Measurements from ENCODE around the gene STEEP1.

The STEEP1 gene

DNA sequence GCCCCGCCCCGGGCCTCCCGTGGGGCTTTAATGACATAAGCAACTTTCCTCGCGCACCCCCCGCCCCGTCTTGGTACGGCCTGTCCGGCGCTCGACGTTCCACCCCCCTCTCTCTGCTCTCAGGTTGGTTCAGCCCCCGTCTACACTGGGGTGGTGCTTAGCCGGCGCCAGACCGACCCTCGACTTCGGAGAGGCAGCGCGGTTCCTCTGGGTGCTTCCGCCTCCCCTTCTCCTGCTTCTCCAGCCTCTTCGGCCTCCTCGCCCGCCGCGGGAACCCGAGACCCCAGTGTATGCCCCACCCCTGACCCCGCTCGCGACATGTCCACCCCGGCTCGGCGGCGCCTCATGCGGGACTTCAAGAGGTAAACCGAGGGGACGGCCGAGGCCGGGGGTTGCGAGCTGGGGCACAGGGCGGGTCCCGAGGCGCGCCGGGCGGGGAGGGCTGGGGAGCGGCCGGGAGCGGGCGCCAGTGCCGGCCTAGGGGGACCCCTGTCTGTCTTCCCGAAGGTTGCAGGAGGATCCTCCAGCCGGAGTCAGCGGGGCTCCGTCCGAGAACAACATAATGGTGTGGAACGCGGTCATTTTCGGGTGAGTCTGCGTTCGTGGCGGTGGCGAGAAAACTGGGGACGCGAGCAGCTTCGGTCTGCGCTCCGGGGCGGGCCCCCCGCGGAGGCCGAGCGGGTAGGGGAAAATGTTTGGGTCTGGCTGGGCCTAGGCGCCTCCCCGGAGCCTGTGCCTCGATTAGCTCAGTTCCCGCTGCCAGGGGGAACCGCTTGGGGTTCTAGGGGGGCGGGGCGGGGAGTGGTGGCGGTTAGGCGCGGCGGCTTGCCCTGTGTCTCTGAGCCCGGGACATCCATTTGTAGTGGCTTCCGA, 9.4 kb upstream of the STEEP1 start, which contains the start of gene UBE2A:
Gene UBE2A (plus strand): TSS at position 170 of the 873 bp plus-strand sequence. CDS start 149 bp downstream, at position 319.
- Histone ChIP-seq H3K9ac (ENCODE audit: low read depth, low read length) (peak within 1 kb of the TSS; percentile 60), H3K4me3 (ENCODE audit: low read depth, low read length) (peak within 1 kb of the TSS; percentile 61), H3K4me1 (ENCODE audit: control insufficient read depth, insufficient read depth, low read length) (no peaks in the 10 kb centered on the region), H3K9me3 (ENCODE audit: control insufficient read depth, insufficient read depth, low read length) (no peaks in the 10 kb centered on the region), H3K36me3 (ENCODE audit: control insufficient read depth, insufficient read depth, low read length) (no peaks in the 10 kb centered on the region), H3K27me3 (ENCODE audit: control insufficient read depth, insufficient read depth, low read length) (no peaks in the 10 kb centered on the region)

DNA sequence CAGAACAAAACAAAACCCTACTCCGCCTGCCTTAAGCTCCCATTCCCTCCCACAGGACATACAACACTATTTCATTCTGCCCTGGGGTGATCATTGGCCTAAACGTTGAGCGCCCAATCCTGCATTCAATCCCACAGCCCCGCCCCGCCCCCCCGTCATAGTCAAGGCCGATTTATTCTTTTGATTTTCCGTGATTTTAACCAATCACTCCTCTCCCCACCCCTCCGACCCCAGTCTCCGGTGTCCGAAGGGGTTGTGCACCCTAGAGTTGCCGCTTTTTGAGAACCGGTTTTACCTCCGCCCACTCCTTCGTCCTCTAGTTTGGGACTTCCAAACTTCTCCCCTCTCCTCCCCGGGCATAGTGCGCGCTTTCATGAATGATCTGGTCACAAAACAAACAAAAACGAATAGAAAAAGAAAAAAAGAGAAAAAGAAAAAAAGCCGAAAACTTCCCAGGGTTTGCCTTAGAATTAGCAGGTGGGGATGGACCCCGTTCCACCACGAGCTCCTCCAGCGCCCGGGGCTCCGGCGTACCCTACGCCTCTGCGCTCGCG, 8.7 kb upstream of the STEEP1 start:
- no peaks in the 10 kb centered on the region for H3K27me3 ChIP-seq (ENCODE audit: control insufficient read depth, insufficient read depth, low read length)
- peak overlapping the region; percentile 61 for H3K4me3 ChIP-seq (ENCODE audit: low read depth, low read length)
- H3K36me3 ChIP-seq (ENCODE audit: control insufficient read depth, insufficient read depth, low read length) = no peaks in the 10 kb centered on the region
- no peak overlapping the region for H3K9ac ChIP-seq (ENCODE audit: low read depth, low read length)
- peaks cover 4% of the 10 kb centered on the region for H3K9me3 ChIP-seq (ENCODE audit: control insufficient read depth, insufficient read depth, low read length)
- no peaks in the 10 kb centered on the region for H3K4me1 ChIP-seq (ENCODE audit: control insufficient read depth, insufficient read depth, low read length)

DNA sequence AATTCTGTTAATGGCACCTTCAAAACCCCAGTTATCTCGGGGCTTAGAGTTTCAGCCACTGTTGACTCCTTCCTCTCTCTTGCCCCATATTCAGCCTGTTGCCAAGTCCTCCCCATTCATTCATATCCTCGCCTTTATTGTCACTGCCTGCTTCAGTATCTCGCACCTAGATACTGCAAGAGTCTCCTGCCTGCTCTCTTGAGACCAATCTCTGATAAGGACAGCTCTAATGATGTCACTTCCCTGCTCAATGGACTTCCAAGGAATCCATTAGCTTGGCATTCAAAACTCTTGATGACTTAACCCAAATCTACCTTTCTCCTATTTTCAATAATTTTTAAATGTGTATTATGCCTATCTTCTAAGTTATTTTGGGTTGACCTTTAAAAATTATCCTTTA, 8.0 kb upstream of the STEEP1 start:
- H3K27me3 ChIP-seq (ENCODE audit: control insufficient read depth, insufficient read depth, low read length) = no peaks in the 10 kb centered on the region
- no peak overlapping the region for H3K9ac ChIP-seq (ENCODE audit: low read depth, low read length)
- no peaks in the 10 kb centered on the region for H3K36me3 ChIP-seq (ENCODE audit: control insufficient read depth, insufficient read depth, low read length)
- no peaks in the 10 kb centered on the region for H3K4me1 ChIP-seq (ENCODE audit: control insufficient read depth, insufficient read depth, low read length)
- peaks cover 5% of the 10 kb centered on the region for H3K9me3 ChIP-seq (ENCODE audit: control insufficient read depth, insufficient read depth, low read length)
- peak overlapping the region; percentile 61 for H3K4me3 ChIP-seq (ENCODE audit: low read depth, low read length)

DNA sequence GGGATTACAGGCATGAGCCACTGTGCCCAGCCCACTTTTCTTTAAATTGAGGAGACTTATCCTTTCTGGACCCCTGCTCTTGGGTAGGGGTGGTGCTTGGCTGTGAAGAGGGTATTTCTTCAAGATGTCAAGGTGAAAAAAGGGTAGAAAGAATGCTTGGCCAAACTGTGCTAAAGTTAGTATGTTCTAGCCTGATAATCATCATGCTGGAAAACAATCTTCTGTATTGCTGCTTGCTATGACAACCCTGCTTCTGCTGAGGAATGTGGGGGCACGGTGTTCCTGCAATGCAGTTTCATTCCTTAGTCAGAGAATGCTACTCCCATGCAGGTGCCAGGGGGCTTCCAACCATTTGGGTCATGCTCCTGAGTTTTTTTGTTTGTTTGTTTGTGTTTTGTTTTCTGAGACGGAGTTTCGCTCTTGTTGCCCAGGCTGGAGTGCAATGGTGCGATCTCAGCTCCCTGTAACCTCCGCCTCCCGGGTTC, 5.2 kb upstream of the STEEP1 start:
- H3K27me3 ChIP-seq (ENCODE audit: control insufficient read depth, insufficient read depth, low read length) = no peaks in the 10 kb centered on the region
- no peaks in the 10 kb centered on the region for H3K36me3 ChIP-seq (ENCODE audit: control insufficient read depth, insufficient read depth, low read length)
- no peaks in the 10 kb centered on the region for H3K4me1 ChIP-seq (ENCODE audit: control insufficient read depth, insufficient read depth, low read length)
- peaks cover 5% of the 10 kb centered on the region for H3K9me3 ChIP-seq (ENCODE audit: control insufficient read depth, insufficient read depth, low read length)
- H3K4me3 ChIP-seq (ENCODE audit: low read depth, low read length) = no peak overlapping the region
- H3K9ac ChIP-seq (ENCODE audit: low read depth, low read length) = no peak overlapping the region

DNA sequence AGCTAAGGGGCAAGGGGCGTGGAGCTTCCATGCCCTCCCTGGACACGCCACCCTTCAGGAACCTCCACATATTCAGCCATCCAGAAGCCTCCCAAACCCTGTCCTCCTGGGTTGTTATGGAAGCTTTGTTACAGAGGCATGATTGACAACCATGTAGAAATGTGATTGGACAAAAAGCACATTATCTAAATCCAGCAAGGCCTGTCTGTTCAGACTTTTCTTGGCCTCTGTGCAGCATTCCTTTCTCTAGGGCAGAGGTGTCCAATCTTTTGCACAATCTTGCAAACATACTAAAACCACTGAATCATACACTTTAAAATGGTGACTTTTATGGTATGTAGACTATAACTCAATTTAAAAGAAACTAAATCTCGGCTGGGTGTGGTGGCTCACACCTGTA, 12.7 kb downstream of the STEEP1 start:
- Histone ChIP-seq H3K36me3 (ENCODE audit: control insufficient read depth, insufficient read depth, low read length) (peaks cover 3% of the 10 kb centered on the region), H3K9ac (ENCODE audit: low read depth, low read length) (no peak overlapping the region), H3K9me3 (ENCODE audit: control insufficient read depth, insufficient read depth, low read length) (peaks cover 3% of the 10 kb centered on the region), H3K4me3 (ENCODE audit: low read depth, low read length) (no peak overlapping the region), H3K27me3 (ENCODE audit: control insufficient read depth, insufficient read depth, low read length) (no peaks in the 10 kb centered on the region), H3K4me1 (ENCODE audit: control insufficient read depth, insufficient read depth, low read length) (no peaks in the 10 kb centered on the region)

DNA sequence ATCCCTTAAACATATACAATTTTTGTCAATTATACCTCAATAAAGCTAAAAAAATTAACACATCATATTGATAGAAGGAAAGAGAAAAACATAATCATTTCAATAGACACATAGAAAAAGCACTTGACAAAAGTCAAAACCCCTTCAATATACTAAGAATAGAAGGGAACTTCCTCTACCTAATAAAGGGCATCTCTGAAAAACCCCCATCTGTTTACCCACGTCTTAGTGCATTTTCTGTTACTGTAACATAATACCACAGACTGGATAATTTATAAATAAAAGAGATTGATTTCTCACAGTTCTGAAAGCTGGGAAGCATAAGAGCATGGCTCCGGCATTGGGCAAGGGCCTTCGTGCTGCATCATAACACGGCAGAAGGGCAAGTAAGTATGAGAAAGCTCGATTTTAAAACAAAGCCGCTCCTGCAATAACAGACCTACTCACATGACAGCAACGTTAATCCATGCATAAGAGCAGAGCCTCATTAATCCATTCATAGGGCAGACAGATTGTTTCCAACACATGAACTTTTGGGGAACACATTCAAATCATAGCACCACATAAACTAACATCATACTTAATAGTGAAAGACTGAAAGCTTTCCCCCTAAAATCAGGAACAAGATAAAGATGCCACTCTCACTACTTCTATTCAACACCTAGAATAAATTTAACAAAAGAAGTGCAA, 15.7 kb downstream of the STEEP1 start:
- Histone ChIP-seq H3K9me3 (ENCODE audit: control insufficient read depth, insufficient read depth, low read length) (no peaks in the 10 kb centered on the region), H3K9ac (ENCODE audit: low read depth, low read length) (no peak overlapping the region), H3K4me1 (ENCODE audit: control insufficient read depth, insufficient read depth, low read length) (no peaks in the 10 kb centered on the region), H3K27me3 (ENCODE audit: control insufficient read depth, insufficient read depth, low read length) (no peaks in the 10 kb centered on the region), H3K36me3 (ENCODE audit: control insufficient read depth, insufficient read depth, low read length) (peaks cover 3% of the 10 kb centered on the region), H3K4me3 (ENCODE audit: low read depth, low read length) (no peak overlapping the region)

DNA sequence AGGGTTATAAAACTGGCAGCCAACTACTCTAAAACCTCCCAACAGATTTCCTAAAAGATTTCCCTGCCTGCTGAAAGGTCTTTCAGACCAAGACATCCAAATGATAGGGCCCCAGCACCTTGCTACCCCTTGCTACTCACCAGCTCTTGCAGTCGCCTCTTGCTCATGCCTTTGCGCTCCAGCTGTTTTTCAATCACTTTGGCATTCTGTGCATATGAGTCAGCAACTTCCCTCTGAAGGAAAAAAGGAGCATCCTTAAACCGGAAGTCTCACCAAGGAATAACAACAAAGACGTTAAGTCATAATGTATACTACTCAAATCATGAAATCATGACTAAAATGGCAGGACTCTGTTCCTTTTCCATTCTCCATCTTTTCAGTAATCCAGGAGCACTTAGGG, 24.0 kb downstream of the STEEP1 start:
- Histone ChIP-seq H3K9ac (ENCODE audit: low read depth, low read length) (no peak overlapping the region), H3K4me1 (ENCODE audit: control insufficient read depth, insufficient read depth, low read length) (no peaks in the 10 kb centered on the region), H3K36me3 (ENCODE audit: control insufficient read depth, insufficient read depth, low read length) (peaks cover 2% of the 10 kb centered on the region), H3K9me3 (ENCODE audit: control insufficient read depth, insufficient read depth, low read length) (no peaks in the 10 kb centered on the region), H3K27me3 (ENCODE audit: control insufficient read depth, insufficient read depth, low read length) (no peaks in the 10 kb centered on the region), H3K4me3 (ENCODE audit: low read depth, low read length) (no peak overlapping the region)

DNA sequence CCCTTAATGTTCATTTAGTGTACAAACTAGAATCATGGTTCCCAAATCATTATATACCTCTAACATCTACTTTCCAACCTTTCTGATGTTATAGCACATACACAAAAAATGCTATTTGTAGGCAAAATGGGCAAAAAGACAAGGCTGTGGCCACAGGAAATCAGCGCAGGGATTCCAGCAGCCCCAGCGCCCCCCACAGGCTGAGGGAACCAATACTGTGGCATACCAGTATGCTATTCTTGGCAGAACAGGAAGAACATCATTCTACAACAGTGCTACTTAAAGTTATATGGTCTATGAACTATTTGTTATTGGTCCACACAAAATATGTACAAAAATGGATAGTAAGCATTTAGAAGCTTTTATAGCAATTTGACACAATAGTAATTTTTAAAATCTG, 25.3 kb downstream of the STEEP1 start:
- Histone ChIP-seq H3K9me3 (ENCODE audit: control insufficient read depth, insufficient read depth, low read length) (no peaks in the 10 kb centered on the region), H3K4me1 (ENCODE audit: control insufficient read depth, insufficient read depth, low read length) (no peaks in the 10 kb centered on the region), H3K27me3 (ENCODE audit: control insufficient read depth, insufficient read depth, low read length) (no peaks in the 10 kb centered on the region), H3K4me3 (ENCODE audit: low read depth, low read length) (no peak overlapping the region), H3K36me3 (ENCODE audit: control insufficient read depth, insufficient read depth, low read length) (peaks cover 2% of the 10 kb centered on the region), H3K9ac (ENCODE audit: low read depth, low read length) (no peak overlapping the region)

DNA sequence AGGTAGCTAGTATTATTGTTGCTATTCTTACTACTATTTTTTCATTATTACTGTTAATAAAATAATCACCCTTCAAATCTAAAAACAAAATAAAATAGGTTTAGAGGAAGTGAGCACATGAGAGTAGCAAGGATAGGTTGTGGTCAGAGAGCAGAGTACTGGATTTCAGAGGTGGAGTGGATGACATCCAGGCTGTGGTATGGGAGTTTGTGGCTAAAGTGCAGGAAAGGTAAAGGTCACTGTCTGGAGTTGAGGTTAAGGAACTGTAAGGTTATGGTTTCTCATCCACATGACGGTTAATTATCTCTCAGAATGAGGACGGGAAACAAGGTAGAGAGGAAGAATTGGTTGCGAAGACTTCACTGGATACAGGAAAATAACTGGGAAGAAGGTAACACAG, 27.7 kb downstream of the STEEP1 start:
- no peak overlapping the region for H3K4me3 ChIP-seq (ENCODE audit: low read depth, low read length)
- peaks cover 2% of the 10 kb centered on the region for H3K36me3 ChIP-seq (ENCODE audit: control insufficient read depth, insufficient read depth, low read length)
- H3K4me1 ChIP-seq (ENCODE audit: control insufficient read depth, insufficient read depth, low read length) = no peaks in the 10 kb centered on the region
- H3K9ac ChIP-seq (ENCODE audit: low read depth, low read length) = no peak overlapping the region
- no peaks in the 10 kb centered on the region for H3K9me3 ChIP-seq (ENCODE audit: control insufficient read depth, insufficient read depth, low read length)
- no peaks in the 10 kb centered on the region for H3K27me3 ChIP-seq (ENCODE audit: control insufficient read depth, insufficient read depth, low read length)

DNA sequence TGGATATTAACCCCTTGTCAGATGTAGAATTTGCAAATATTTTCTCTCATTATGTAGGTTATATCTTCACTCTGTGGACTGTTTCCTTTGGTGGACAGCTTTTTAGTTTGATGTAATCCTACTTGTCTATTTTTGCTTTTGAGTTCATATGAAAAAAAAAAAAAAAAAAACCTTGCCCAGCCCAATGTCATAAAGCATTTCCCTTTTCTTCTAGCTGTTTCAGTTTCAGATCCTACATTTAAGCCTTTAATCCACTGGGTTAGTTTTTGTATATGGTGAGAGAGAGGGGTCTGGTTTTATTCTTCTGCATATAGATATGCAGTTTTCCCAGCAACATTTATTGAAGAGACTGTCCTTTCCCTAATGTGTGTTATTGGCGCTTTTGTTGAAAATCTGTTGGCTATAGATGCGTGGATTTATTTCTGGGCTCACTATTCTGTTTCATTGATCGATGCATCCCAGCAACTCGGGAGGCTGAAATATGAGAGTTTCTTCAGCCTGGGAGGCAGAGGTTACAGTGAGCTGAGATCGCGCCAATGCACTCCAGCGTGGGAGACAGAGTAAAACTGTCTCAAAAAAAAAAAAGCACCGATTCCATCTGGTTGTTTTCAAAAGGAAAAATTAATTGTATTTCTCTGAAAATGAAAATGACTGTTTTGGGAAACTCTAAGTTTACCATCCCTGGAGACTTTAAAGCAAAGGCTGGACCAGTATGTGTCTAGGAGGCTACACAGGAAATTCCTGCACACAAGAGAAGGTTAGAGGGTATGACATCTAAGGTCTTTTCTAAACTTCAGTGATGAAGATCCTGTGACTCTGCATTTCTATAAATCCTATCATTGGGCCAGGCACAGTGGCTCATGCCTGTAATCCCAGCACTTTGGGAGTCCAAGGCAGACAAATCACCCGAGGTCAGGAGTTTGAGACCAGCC, 35.6 kb downstream of the STEEP1 start:
- no peak overlapping the region for H3K9ac ChIP-seq (ENCODE audit: low read depth, low read length)
- no peaks in the 10 kb centered on the region for H3K9me3 ChIP-seq (ENCODE audit: control insufficient read depth, insufficient read depth, low read length)
- H3K4me3 ChIP-seq (ENCODE audit: low read depth, low read length) = no peak overlapping the region
- H3K4me1 ChIP-seq (ENCODE audit: control insufficient read depth, insufficient read depth, low read length) = no peaks in the 10 kb centered on the region
- no peaks in the 10 kb centered on the region for H3K36me3 ChIP-seq (ENCODE audit: control insufficient read depth, insufficient read depth, low read length)
- H3K27me3 ChIP-seq (ENCODE audit: control insufficient read depth, insufficient read depth, low read length) = no peaks in the 10 kb centered on the region

DNA sequence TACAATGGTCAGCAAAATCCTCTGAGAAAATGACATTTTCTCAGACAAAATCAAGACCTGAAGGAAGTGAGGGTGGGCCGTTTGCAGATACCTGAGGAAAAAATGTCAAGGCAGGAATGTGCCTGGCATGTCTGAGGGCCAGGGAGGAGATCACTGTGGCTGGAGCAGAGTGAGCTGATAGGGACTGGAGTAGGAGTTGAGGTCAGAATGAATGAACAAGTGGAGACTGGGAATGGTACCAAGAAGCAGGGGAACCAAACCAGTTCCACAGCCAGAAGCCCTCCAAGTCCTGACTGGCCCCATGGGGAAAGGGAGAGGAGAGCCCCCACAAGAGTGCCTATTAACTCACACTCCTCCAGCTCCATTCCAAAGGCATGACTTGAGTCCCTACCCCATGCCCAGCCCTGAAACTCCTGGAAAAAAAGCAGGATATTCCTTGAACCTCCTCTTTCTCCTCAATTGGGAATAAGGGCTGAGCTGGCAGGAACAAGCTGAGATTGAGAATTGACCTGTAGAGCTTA, 41.5 kb downstream of the STEEP1 start:
- H3K27me3 ChIP-seq (ENCODE audit: control insufficient read depth, insufficient read depth, low read length) = no peaks in the 10 kb centered on the region
- H3K9me3 ChIP-seq (ENCODE audit: control insufficient read depth, insufficient read depth, low read length) = no peaks in the 10 kb centered on the region
- no peak overlapping the region for H3K4me3 ChIP-seq (ENCODE audit: low read depth, low read length)
- H3K36me3 ChIP-seq (ENCODE audit: control insufficient read depth, insufficient read depth, low read length) = no peaks in the 10 kb centered on the region
- H3K9ac ChIP-seq (ENCODE audit: low read depth, low read length) = no peak overlapping the region
- no peaks in the 10 kb centered on the region for H3K4me1 ChIP-seq (ENCODE audit: control insufficient read depth, insufficient read depth, low read length)
